ENCODE results near the gene OR56A3. TPM values are rescaled to one million over a fixed set of nuclear protein-coding genes. Genes with fewer than 3 reads are reported as not detected.

OR56A3 gene
- total RNA-seq, 1 experiment from 2014 or later, result not detected

GRCh38 chr11:5994791-5995190, 52.7 kb downstream of the OR56A3 start:
- Histone ChIP-seq H3K27me3 (replicated peaks) (no peaks in the 10 kb centered on the region), H3K27ac (no peak overlapping the region), H3K4me1 (replicated peaks) (no peaks in the 10 kb centered on the region), H3K4me3 (no peak overlapping the region), H3K36me3 (no peaks in the 10 kb centered on the region), H3K9me3 (replicated peaks) (no peaks in the 10 kb centered on the region)
- no peak for DNase-seq (ENCODE audit: low read depth in 1 of 2, low spot score in 2 of 2)

Other genes with a start within 250 kb of the OR56A3 start
- not detected in 2 replicates for gene OR56B1, start 205.8 kb upstream of the OR56A3 start, total RNA-seq (2014; rRNA removed; shearing (Covaris generic))
- gene OR52N4, start 188.0 kb upstream of the OR56A3 start, total RNA-seq (2014; rRNA removed; shearing (Covaris generic)), result not detected in 2 replicates
- not detected in 2 replicates for gene OR52N5, start 158.9 kb upstream of the OR56A3 start, total RNA-seq (2014; rRNA removed; shearing (Covaris generic))
- not detected in 2 replicates for gene OR52N1, start 151.0 kb upstream of the OR56A3 start, total RNA-seq (2014; rRNA removed; shearing (Covaris generic))
- gene OR52N2, start 133.3 kb upstream of the OR56A3 start, total RNA-seq (2014; rRNA removed; shearing (Covaris generic)), result not detected in 2 replicates
- gene OR52E6, start 100.4 kb upstream of the OR56A3 start, total RNA-seq (2014; rRNA removed; shearing (Covaris generic)), result not detected in 2 replicates
- gene OR52E8, start 84.6 kb upstream of the OR56A3 start, total RNA-seq (2014; rRNA removed; shearing (Covaris generic)), result not detected in 2 replicates
- gene OR52E4, start 61.6 kb upstream of the OR56A3 start, total RNA-seq (2014; rRNA removed; shearing (Covaris generic)), result not detected in 2 replicates
- not detected in 2 replicates for gene OR52E5, start 49.0 kb upstream of the OR56A3 start, total RNA-seq (2014; rRNA removed; shearing (Covaris generic))
- not detected in 2 replicates for gene OR56A5, start 26.2 kb downstream of the OR56A3 start, total RNA-seq (2014; rRNA removed; shearing (Covaris generic))
- gene OR52L1, start 44.7 kb downstream of the OR56A3 start, total RNA-seq (2014; rRNA removed; shearing (Covaris generic)), result not detected in 2 replicates
- gene OR56A4, start 64.7 kb downstream of the OR56A3 start, total RNA-seq (2014; rRNA removed; shearing (Covaris generic)), result not detected in 2 replicates
- gene OR56A1, start 88.5 kb downstream of the OR56A3 start, total RNA-seq (2014; rRNA removed; shearing (Covaris generic)), result not detected in 2 replicates
- not detected in 2 replicates for gene OR56B4, start 165.4 kb downstream of the OR56A3 start, total RNA-seq (2014; rRNA removed; shearing (Covaris generic))
- not detected in 2 replicates for gene OR52B2, start 228.1 kb downstream of the OR56A3 start, total RNA-seq (2014; rRNA removed; shearing (Covaris generic))